IPS-NIHi7 (cell line): ENCODE data around the gene AKAP6.

ENCODE experiments used
- DNase-seq: peaks from one replicate; pipeline ENCODE4 v3.0.0; 2012; ENCODE audit warnings: mixed read lengths; ENCODE audit errors: extremely low spot score

The AKAP6 gene

DNA sequence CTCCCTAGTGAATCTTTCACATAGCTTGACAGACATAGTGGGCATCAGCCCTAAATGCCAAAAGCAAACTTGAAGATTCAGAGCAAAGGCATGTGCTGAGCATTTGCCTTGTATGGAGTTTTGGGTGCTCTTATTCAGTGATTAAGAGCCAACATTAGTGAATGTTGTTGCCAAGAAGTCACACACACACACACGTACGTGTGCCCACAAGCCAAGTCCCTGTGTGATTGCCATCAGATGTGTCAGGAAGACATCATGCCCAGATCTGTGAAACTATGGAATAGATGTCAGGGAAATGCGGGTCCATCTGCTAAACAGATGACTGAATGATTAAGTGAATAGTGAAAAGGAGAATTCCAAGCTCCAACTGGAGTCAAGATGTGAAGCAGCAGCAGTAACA is 149.0 kb downstream of the AKAP6 start:
- DNase-seq, result no peak

DNA sequence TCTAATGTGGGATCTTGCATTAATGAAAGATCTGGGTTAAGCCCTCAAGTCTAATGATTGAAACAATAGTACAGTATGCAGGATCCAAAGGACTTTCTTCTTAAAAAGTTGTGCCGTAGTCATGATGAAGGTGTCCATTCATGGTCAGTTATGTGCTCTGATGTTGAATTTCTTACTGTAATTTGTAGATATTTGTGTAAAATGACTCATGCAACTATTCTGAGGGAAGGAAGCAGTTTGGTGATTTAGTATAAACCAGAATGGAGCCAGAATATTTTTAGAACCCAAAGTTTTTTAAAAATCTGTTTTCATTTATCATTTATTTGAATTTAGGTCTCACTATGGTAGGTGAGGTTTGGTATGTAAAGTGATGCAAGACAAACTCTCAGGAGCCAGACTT is 151.2 kb downstream of the AKAP6 start:
- no peak for DNase-seq

DNA sequence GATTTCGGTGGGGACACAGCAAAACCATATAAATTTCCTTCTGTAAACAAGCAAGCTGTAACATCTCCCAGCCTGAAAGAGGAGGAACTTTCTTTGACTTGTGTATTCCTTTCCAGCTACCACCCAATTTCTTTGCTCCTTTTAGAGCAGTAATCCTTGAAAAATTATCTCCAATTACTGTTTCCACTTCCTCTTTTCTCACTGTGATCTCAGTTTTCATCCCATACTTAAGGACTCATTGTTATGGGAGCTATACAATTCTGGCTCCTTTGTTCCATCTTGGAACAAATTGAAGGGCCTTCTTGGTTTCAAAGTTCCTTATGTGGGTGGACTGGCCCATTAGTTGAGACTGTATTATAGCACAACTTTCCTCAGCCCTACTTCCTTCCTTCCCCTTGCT is 152.6 kb downstream of the AKAP6 start:
- no peak for DNase-seq

DNA sequence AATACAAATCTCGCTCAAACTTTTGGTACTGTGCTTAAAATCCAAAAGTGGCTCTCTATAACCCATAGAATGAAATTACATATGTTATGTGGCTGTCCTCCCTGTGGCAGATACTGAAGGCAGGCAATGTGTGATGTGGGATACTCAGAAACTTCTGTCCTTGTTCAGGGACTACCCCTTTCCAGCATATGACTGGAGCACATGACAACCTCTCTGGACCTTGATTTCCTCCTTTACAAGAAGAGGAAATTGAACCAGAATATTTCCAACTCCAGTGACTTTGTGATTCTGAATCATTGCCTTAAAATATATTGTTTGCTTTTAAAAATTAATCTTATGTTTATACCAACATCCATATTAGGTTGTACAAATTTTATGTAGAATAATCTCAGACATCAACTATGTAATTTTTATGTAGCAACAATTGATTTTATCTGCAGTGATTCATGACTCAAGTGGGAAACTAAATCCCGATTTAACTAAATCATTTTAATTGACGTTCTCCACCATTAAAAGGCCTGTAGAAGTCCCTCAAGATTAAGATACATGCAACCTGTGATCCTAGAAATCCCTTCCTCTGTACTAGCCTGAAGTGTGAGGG is 162.4 kb downstream of the AKAP6 start:
- DNase-seq, result no peak

DNA sequence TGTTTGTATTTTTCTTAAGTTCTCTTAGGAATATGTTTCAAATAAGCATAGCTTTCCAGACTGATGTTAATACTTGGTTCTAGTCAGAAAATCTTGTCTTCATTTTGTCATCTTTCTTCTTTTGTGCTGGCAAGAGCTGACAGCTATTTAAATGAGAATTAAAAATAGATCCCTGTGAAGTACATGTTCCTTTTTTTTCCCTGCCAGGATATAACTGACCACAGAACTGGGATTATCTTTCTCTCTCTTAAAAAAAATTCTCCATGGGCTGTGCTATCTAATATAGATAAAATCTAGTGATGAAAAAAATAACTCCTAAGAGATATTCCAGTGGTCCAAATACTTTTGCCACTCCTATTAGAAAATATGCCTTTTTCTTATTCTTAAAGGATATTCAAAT is 163.4 kb downstream of the AKAP6 start:
- DNase-seq, result no peak

DNA sequence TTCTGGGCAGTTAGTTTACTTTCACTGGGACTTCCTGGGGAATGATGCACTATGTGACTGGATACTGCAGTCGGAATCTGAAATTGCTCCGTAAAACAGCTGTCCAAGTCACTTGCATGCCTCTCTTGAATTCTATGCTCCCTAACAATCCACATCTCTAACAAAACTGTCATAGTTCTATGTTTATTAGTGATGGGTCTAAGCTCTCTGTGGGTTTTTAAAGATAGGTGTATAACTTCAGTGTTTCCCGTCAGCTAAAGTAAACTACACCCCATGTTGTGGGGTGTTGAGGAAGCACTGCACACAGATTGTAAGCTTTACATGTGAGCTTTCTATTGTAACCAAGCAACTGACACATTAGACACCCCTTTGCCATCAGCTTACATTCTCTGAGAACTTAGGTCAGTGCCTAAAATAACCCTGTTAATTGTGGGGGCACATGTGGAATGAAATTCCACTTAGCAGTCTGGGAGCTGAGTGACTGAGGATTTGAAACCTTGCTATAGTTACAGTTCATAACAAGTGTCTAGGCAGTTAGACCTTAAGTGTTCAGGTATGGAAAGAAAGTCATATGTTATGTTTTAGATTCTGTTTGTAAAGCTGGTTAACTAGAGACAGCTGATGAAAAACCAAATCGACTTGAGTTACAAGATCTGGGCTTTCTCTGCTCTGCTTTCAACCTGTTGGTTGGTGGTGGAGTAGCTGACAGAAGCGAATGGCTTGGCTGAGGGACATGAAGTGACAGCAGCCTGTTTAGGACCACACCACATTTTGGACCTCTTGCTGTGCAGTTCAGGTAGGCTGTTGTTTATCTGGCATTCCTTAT is 165.7 kb downstream of the AKAP6 start:
- no peak for DNase-seq

DNA sequence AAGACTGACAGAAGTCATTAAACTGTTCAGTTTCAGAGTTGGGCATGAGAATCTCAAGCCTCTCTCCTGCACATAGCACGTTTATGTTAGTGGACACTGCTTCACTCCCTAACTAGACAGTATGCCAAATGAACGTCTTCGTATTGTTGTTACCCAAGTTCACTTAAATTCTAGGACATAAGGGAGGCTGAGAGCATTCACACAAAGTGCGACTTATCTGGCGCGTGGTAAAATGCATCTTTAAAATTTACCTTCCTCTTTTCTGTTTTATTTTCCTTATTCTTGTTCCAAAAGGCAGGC is 166.3 kb downstream of the AKAP6 start:
- no peak for DNase-seq

DNA sequence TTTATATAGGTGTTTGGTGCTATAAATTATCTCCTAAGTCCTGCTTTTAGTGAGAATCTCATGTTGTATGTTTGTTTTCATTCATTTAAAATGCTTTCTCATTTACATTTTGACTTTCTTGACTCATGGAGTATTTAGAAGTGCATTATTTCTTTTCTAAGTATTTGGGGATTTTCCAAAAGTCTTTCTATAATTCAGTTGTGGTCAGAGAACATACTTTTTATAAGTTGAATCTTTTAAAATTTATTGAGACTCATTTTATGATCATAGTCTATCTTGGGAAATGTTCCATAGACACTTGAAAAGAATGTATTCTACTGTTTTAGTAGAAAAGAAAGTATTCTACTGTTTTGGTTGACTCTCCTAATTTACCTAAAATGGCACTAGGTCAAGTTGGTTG is 168.2 kb downstream of the AKAP6 start:
- no peak for DNase-seq

DNA sequence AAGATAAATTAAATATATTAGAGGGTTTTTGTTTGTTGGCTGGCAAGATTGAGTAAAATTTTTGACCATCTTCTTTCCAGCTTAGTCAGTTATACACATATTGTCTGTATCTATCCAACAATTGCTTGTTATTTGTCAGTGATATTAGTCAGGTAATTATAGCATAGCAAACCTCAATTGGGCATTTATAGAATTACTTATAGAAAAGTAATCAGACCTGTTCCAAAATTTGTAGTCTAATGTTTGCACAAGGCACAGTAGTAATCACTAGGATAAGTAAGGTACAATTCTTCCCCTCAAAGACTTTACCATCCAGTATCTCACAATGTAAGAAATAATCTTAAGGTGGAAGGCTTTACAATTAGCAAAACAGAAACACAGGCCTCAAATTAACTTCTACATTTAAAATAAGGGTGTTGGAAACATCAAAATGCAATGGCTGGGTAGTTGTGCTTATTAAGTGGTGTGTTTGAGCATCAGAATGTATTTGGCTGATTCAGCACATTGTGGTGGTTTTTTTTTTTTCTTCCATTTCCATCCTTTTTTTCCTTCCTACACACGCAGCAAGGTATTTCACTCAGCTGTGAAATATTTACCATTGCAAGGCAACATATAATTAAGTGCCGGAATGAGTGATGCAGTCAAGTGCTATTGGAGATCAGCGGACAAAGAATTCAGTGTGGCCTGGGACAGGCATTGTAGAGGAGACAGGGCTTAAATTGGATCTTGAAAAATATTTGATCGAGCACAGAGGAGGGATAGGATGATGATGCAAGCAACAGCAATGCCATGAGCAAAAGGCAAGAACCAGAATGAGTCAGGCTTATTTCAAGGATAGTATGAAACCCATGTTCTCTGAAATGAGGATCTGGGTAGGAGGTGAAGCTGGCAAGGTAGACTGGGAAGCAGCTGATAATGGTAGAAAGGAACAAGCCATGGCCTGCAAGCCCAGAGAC is 178.2 kb downstream of the AKAP6 start:
- no peak for DNase-seq

DNA sequence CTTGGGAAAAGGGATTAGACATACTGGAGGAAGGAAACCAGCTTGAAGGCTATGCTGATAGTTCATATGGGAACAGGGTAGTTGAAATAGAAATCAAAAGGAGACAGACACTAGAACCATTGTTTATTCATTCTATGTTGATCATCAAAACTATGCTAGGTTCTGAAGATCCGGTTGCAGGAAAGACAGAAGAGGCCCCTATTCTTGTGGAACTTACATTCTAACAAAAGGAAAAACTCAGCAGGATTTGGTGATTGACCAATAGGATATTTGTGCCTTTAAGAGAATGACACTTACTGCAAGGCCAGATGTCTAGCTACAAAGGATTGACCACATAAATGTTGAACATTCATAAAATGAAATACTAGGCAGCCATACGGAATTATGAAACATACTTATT is 179.2 kb downstream of the AKAP6 start:
- DNase-seq, result no peak

DNA sequence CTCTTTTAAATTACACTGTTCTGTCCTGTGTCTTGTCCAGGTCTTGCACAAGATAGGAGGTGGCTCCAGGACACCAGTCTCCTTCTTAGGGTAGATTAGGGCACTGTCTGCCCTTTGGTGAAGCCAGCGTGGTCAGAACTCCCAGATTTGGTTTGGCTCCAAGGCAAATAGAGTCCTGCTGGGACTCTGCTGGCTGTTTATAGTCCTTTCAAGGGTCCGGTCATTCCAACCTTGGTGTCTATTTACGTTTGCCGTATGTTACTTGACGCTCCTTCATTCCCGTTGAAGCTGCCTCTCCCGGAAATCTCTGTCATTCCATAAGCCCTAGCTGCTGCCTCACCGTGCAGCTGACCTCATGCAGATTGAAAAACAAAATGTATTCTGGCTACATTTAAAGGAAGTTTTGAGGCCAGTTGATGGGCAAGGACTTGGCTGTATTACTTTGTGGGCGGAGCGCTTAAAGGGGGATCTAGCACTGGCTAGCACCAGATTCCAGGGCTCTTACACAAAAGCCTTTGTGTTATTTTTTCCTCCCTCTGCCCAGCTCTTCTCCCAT is 180.6 kb downstream of the AKAP6 start:
- no peak for DNase-seq

DNA sequence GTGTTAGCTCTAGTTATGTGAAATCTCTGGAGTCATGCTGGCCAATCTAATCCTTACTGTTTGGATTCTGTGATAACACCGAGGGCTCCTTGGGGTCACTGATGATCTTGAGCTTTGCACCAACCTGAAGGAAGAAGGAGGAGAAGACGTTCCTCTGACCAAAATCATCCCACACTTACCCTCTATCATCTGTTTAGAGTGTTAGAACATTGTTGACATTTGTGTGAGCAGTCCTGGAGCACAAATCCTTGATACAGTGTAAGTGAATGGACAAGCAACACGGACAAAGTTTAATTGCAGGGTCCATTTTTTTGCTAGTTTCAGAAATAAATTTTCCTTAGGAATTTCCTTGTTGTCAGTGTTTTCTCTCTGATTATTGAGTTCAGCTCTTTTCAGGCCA is 181.7 kb downstream of the AKAP6 start:
- no peak for DNase-seq

DNA sequence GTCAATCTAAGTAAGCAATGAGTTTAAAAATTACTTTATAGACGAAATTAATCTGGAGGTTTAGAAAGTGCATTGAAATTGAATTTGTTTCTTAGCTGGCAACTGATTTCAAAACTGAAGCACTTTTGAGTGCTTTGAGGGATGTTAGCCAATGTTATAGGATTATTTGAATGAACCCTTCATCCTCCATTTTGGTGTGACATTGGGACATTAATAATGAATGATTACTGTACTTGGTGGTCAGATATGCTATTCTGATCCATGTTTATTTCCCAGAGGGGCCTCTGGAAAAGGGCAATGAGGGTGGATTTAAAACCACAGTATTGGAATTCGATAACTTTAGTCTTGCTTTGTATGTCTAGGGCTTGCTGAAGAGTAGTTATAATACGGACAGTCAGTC is 183.2 kb downstream of the AKAP6 start:
- no peak for DNase-seq

DNA sequence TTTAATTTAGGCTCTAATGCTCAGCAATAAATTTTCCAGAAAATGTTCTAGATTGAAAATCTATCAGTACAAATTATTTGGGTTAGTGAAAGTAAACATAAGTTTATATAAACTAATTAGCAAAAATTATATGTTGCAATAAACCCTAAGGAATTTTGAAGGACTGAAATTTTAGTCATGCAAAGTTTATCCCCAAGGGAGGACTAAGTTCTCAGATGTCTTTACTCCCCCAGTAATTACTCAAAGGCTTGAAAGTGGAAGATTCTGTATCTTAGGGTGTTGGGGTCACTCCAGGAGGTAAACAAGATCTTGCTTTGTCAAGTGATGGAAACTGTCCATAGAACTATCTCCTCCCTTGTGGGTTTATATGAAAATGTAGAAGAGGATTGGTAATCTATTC is 183.7 kb downstream of the AKAP6 start:
- no peak for DNase-seq

DNA sequence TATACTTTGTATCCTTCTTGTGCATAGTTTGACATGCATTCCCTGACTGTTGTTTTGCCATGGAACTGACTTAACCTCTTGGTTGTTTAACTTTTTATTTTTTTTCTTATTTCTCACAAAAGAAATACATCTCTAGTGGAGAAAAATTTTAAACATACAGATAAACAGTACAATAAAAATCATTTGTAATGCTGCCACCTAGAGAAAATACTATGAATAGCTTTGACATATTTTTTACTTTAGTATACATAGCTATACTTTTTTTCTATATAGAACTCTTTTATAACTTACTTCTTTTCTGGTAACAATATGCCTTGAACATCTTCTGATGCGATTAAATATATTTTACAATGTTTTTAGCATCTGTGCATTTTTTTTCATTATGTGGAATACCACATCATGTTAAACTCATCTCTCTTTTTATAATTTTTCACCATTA is 184.5 kb downstream of the AKAP6 start:
- no peak for DNase-seq

DNA sequence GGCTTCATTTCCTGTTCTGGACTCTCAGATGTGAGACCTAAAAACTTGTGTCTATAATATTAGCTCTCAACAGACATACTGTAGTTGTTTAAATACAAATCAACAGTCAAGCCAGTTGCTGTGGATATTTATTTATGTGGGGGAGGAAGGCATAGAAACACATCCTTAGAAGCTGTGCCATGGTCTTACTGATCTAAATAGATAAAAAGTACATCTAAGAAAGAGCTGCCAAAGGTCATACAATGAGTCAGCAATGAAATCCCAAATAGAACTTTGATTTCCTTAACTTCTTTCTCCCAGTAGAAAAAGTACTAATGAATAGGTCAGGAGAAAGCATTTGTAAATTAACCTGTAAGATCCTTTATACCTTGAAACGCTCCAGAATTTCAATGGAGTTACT is 185.1 kb downstream of the AKAP6 start:
- no peak for DNase-seq

DNA sequence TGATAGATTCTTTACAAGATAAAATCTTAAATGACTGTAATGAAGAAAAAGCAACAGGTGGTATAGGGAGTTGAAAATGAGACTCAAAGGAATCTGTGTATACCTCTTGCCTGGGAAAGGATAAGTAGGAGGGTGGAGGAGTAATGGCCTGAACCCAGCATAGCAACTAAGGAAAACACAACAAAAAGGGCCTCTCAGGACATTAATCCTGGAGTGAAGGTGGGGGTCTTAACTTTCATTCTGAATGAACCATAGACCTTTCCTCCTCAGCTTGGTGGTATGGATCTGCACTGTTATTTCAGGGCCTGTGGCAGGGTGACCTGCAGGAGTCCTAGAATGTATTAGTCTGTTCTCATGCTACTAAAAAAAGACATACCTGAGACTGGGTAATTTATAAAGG is 185.6 kb downstream of the AKAP6 start:
- no peak for DNase-seq

DNA sequence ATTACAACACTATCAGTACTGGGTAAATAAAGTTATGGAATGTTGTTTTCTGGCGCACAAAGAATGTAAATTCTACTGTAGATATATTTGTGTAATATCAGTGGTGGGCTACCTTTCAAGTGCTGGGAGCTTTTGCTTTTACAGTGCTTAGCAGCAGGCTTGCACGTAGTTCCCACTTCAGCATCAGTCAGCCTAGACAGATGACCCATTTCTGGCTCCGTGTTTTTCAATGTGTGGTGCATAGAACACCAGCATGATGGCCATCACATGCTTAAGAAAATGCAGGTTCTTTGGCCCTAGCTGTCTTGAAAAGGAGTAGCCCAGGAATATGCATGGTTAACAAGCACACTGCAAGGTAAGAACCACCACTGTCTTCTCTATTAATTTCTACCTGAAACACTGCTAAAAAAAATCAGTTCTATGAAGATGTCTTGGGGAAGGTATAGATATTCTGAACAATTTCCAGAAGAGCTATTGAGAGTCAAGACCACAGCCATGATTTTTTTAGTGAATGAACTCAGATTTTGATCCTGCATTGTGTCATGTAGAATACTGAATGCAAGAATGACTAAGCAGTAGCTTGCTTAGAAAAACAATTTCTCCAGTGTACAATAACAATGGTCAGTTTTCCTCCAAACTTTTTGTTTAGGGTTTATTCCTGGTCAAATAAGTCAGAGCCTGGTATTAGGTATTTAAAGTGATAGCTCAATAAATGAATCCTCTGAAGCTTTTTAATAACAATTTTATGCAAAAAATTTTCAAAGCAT is 195.7 kb downstream of the AKAP6 start:
- no peak for DNase-seq

DNA sequence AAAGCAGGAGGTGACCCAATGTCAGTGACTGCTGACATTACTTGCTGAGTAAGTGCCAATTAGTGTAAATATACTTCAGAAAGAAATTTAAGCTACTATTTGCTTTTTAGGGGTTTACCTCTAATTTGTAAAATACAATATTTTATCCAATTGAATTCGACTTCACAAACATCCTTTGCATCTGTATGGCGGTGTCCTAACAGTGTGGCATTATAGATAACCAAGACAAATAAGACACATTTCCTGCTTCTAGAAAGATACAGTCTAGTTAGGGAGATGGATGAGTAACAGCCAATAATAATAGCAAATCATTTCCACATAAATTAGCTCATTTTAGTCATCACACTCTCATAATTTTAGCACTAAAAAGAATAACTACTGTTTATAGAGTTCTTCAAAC is 196.5 kb downstream of the AKAP6 start:
- no peak for DNase-seq

DNA sequence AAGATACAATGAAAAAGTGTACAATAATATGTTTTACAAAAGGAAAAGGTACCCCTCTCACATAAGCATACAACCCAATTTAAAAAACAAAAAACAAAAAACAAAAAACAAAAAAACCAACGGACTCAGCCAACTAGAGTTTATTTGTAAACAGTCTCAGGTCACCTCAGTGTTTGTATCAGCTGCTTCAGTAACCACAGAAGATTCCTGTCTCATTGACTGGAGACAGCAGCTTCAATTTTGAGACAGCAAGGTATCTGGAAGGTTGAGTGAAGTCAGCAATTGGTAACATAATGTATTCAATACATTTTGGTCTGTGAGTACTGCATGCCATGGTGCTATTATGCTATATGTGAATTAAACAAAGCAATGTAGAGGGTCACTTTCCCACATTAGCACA is 201.7 kb downstream of the AKAP6 start:
- no peak for DNase-seq

DNA sequence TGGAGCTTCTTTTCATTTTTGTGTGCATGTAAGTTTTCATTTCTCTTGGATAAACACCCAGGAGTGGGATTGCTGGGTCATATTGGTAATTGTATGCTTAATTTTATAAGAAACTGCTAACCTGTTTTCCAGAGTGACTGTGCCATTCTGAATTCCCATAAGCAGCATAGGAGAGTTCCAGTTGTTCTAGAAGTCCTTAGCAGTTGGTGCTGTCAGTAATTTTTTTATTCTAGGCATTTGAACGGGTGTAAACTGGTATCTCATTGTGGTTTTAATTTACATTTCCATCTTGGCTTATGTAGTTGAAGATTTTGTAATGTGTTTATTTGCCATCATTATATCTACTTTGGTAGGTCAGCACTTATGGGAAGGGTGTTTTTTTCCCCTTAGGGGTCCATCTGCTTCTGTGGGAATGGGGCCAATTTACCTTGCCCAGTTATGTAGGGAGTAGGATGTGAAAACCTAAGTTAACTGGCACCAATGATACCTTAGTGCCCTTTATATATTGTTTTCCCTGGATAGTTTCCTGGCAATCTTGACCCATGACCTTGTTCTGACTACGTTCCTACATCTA is 202.9 kb downstream of the AKAP6 start:
- DNase-seq, result no peak
